HG03025 (cell line): ENCODE measurements around the gene SYNDIG1.

Experiments used
- ATAC-seq: cut with Tn5 transposase; IDR thresholded peaks from one replicate; pipeline ENCODE4 v1.9.1; 2021; ENCODE audit warnings: mild to moderate bottlenecking, moderate library complexity; ENCODE audit not compliant: unreplicated experiment, low FRiP score

Gene SYNDIG1

DNA sequence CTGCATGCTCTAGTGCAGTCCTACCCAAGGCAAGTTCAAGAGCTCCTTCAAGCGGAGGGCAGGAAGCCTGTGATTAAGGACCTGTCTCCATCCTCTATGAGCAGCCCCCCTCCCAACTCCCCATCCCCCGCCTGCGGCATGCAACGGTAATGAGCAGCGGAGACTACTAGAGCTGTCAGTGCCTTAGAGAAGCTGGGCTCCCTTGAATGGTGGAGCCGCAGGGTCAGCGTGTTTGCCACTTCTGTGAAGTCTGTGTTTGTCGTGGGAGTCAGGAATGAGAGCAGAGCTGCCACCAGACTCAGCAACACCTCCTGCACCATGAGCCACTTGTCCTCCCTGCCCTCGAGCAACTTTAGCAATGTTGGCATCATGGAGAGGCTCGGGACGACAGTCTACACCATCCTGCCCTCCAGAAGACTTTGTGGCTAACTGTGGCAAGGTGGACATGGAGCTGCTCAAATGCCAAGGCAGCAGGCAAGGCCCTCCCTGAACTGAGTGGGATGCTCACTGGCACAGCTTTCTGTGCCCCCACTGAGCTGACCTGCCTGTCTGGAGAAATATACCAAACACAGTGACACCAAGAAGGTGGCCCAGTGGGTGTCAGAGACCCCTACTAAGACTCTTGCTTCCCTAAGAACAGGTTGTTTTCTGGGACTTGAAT is 23.8 kb upstream of the SYNDIG1 start:
- ATAC-seq = no peak

- no peak for ATAC-seq
Observed at GRCh38 chr20:24446811-24447210, 22.6 kb upstream of the SYNDIG1 start.

DNA sequence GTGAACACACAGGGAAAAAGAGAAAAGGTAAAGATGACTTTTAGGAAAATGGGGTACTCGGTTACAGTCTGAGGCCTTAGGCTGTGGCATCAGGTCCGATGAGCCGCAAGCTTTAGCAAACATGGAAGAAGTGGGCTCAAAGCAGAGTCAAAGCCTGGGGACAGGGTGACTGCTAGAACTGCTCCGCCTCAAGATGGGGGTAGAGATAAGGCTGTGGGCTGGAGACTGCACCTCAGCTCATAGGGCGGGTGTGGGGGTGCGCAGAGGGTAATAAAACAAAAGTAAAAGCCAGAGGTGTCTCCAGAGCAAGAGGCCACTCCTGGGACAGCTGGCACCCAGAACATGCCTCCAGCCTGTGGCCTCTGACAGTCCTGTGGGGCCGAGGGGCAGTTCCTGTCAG is 21.3 kb upstream of the SYNDIG1 start:
- no peak for ATAC-seq

DNA sequence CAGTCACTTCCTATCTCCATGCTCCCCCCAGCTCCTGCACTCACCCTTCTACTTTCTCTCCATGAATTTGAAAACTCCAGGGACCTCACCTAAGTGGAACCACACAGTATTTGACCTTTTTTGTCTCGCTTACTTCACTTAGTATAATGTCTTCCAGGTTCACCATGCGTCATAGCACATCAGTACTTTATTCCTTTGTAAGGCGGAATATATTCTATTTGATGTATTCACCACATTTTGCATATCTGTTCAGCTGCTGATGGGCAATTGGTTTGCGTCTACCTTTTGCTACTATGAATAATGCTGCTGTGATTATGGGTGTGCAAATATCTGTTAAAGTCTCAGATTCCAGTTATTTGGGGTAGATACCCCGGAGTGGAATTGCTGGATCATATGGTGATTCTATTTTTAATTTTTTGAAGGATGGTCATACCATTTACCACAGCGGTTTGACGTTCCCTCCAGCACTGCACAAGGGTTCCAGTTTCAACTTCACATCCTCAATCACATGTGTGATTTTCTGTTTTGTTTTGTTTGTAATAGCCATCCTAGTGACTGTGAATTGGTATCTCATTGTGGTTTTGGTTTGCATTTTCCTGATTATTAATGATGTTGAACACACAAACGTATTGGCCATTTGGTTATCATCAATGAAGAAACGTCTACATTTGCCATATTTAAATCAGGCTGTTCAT is 20.3 kb upstream of the SYNDIG1 start:
- no peak for ATAC-seq

DNA sequence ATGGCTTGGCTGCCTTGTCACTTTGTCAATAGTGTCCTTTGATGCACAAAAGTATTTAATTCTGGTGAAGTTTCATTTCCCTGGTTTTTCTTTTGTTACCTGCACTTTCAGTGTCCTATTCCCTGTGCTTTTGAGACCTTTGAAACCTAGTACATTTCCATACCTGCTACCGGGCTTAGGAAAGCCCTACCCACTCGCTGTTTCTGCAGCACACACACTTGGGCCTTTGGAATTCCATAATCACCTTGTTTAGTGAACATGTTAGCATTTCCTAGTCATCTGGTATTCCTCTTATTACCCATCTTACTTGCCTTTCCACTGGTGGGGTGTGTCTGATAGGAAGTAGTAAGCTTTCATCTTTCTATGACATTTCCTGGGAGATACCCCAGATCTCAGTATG is 19.3 kb upstream of the SYNDIG1 start:
- ATAC-seq = no peak

DNA sequence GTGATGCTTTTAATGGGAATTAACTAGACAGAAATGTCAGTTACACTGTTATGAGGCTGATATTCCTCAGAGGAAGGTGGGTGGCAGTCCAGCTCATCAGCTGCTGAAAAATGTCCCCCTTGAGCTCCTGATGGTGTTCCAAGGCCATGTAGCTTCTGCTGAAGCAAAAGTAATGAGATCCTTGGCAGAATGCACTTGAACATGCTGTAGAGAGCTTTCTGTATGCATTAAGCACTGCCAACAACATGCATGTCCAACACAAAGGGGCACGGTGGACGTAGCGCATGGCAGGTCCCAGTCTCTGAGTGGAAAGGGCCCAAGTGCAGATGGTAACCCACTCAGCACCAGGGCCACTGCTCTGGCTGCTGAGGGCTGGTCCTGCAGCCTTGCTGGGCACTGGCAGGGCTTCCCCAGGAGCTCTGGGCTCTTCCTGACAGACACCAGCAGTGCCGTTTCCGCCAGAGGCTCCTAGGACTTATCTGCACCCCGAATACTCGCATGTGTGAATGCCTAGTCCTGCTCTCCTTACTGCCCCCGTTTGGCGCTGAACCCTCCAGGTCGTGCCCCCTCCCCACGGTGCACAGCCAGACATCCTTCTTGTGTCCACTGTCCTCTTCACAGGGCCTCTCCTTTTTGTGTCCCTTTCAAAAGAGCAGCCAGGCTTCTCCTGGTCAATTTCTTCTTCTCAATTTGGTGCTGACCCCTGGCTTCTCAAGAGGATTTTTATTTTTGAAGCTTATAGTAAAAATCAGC is 18.6 kb upstream of the SYNDIG1 start:
- no peak for ATAC-seq

DNA sequence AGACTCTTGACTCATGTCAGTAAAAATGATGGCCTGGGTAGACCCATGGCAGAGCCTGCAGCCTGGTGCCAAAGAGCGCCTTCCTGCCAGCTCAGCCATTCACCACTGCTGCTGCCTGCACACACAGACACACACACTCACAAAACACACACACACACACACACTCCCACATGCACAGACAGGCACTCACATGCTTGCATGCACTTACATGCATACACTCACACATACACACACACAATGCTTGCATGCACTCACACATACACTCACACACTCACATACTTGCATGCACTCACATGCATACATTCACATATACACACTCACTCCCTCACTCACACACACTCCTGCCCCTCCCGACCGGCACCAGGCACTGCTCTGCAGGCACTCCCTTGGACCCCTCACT is 18.0 kb upstream of the SYNDIG1 start:
- ATAC-seq = no peak

DNA sequence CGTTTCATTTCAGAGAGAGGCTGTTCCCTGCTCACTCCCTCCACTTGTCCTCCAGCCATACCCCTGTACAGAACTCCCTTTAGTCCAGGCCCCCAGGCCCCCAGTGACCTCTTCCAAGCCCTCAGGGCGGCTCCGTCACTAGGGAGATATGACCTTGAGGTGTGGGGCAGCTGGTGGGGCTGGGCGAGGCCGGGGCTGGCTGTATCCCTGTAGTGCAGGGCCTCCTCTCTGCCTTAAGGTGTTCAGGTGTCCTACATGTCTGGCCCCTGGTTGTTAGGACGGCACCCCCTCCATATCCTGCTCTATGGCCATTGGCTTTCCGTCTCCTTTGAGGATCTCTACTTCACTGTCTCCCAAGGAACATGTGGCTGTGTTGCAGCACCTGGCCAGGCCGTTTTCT is 17.4 kb upstream of the SYNDIG1 start:
- ATAC-seq = no peak

- no peak for ATAC-seq
Observed at GRCh38 chr20:24452498-24453127, 16.8 kb upstream of the SYNDIG1 start.

GRCh38 chr20:24453869-24454268 is 15.6 kb upstream of the SYNDIG1 start:
- ATAC-seq = no peak

DNA sequence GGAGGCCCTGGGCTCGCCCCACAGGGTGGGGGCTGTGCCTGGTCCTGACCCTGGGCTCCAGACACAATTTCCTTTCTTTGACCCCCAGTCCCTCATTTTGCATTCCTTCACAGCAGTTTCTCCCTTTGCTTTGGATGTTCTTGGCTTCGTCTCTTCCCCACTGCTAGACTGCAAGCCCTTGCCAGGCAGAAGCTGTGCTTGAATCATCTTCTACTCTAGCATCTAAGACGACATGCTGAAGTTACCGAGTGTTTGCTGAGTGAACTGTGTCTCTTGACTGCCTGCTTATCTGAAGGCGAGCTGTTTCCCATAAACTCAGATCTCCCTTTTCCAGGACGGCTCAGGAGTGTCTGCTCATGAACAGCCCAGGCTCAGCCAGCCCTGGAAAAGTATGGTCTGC is 14.3 kb upstream of the SYNDIG1 start:
- no peak for ATAC-seq

DNA sequence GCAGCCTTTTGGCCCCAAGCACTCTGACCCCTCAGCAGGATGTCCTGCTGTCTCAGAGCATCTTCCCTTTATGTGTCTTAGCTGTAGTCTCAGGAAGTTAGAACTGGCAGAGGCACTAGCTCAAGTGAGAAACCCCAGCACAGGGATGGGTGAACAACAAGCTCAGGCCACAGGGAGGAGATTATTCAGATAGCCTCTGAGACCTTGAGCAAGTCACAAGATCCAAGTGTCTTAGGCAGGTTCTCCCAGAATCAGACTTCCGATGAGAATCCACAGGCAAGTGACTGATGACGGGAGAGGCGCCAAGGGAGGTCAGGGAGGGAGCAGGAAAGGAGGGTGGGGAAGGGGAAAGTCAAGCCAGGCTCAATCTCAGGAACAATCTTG is 13.0 kb upstream of the SYNDIG1 start:
- ATAC-seq = no peak

- no peak for ATAC-seq
Observed at GRCh38 chr20:24458436-24458835, 11.0 kb upstream of the SYNDIG1 start.

DNA sequence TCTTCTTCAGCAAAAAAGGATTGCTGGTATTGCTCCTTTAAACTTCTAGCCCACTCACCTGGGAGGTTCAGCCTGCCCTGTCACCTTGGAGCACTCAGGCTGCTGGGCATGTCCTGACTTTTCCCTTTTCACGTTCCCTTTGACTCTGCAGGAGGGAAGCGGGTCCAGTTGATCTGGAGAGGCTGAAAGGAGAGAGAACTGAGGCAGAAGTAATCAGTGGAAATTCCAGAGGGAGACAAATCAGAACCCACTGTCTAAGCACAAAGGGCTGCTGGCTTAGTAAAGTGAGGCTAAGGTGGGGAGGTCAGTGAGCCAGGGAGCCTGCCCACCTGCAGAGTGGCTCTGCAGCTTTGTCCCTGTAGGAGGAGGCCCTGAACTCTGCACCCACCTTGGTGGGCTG is 9.7 kb upstream of the SYNDIG1 start:
- no peak for ATAC-seq

- no peak for ATAC-seq
Observed at GRCh38 chr20:24460712-24461111, 8.7 kb upstream of the SYNDIG1 start.

- no peak for ATAC-seq
Observed at GRCh38 chr20:24461848-24462247, 7.6 kb upstream of the SYNDIG1 start.

- no peak for ATAC-seq
Observed at GRCh38 chr20:24462460-24463010, 6.9 kb upstream of the SYNDIG1 start.

DNA sequence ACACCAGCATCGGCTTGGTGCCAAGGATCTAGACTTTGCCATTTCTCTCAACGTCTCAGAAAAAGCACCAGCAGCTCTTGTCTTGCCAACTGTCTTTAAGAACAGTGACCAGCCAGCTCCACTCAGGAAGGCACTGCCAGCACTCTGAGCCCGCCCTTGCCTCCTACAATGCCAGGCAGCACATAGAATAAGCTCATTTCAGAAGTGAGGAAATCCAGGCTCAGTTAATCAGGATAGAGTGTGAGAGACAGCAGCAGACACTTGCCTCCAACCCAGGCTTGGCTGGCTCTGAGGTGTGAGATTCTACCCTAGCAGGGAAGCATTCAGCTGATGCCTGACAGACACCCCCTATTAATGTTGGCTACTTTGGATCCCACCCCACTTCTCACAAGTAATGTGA is 4.3 kb upstream of the SYNDIG1 start:
- no peak for ATAC-seq

- ATAC-seq = no peak
Observed at GRCh38 chr20:24465730-24466129, 3.7 kb upstream of the SYNDIG1 start.

DNA sequence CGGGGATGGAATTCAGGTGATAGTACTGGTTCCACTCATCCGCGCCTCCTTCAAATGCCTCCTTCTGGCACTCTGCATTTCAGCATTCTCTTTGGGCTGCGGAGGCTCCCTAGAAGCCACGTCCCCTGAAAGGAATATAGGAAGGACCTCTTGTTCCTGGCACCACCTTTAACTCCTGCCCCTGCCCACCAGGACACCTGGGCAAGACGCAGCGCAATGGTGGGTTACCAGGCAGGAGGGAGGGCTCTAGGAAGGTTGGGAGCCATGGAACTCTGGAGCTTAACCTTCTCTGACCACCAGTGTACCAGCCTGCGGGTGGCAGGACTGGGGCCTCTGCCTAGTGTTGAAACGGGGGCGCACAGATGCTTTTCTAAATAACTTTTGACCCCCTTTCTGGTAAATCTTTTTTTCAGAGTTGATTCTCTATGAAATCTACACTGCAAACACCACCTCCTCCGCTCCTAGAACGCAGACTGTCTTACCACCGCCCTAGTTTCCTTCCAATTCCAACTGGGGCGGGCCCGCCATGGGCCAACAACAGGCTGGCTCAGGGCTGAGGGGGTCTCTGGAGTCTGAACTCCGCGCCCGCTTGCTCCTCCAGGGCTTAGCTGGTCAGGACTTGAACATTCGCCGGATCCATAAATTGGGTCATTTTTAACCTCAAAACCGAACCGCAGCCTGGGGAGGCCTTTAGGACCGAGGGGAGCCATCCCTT is 871 bp upstream of the SYNDIG1 start:
- no peak for ATAC-seq
